KMS-11 (cell line): ENCODE measurements around the gene HLA-DQB1.

Source experiments
- H2AFZ ChIP-seq: fragments of 200-600 bp; sonication (generic); 2 replicates; pipeline ENCODE4 v1.6.1; 2016; ENCODE audit warnings: antibody characterized with exemption, mixed run types, low read depth
- H3K27ac ChIP-seq: fragments of 200-600 bp; sonication (generic); 2 replicates; pipeline ENCODE4 v1.6.1; 2016; ENCODE audit warnings: mild to moderate bottlenecking, mixed run types
- H3K27me3 ChIP-seq: fragments of 200-600 bp; sonication (generic); 2 replicates; pipeline ENCODE4 v1.6.1; 2017; ENCODE audit warnings: mild to moderate bottlenecking, low read depth, mixed run types, moderate library complexity; ENCODE audit not compliant: insufficient read depth
- H3K36me3 ChIP-seq: fragments of 200-600 bp; sonication (generic); 2 replicates; pipeline ENCODE4 v1.6.1; 2017; ENCODE audit warnings: mild to moderate bottlenecking, mixed run types; ENCODE audit not compliant: insufficient read depth
- H3K4me1 ChIP-seq: fragments of 200-600 bp; sonication (generic); 2 replicates; pipeline ENCODE4 v1.6.1; 2016; ENCODE audit warnings: mild to moderate bottlenecking, low read depth, mixed run types; ENCODE audit not compliant: poor library complexity, severe bottlenecking
- H3K4me2 ChIP-seq: fragments of 200-600 bp; sonication (generic); 2 replicates; pipeline ENCODE4 v1.7.0; 2016; ENCODE audit warnings: mild to moderate bottlenecking, mixed run types
- H3K4me3 ChIP-seq: fragments of 200-600 bp; sonication (generic); IDR thresholded peaks from 2 replicates; pipeline ENCODE4 v1.6.1; 2017; ENCODE audit warnings: low read depth, low read length, mixed read lengths; ENCODE audit not compliant: insufficient read depth
- H3K79me2 ChIP-seq: fragments of 200-600 bp; sonication (generic); 2 replicates; pipeline ENCODE4 v1.6.1; 2016; ENCODE audit warnings: low read depth, mixed run types; ENCODE audit not compliant: insufficient read depth
- H3K9ac ChIP-seq: fragments of 200-600 bp; sonication (generic); 2 replicates; pipeline ENCODE4 v1.6.1; 2016; ENCODE audit warnings: mild to moderate bottlenecking, mixed run types
- H4K20me1 ChIP-seq: fragments of 200-600 bp; sonication (generic); 2 replicates; pipeline ENCODE4 v1.6.1; 2016; ENCODE audit warnings: mild to moderate bottlenecking, mixed run types; ENCODE audit not compliant: insufficient read depth
- CTCF ChIP-seq: fragments of 200-600 bp; sonication (generic); conservative IDR thresholded peaks from 2 replicates; pipeline ENCODE4 v1.6.1; 2017; ENCODE audit warnings: low read depth, mild to moderate bottlenecking, antibody characterized with exemption, low read length, moderate library complexity, mixed read lengths

Gene HLA-DQB1

GRCh38 chr6:32664827-32665362 is 1.6 kb downstream of the HLA-DQB1 start:
- no peak overlapping the region for H2AFZ ChIP-seq
- no peak overlapping the region for H3K4me3 ChIP-seq
- H3K9ac ChIP-seq: no peak overlapping the region
- H4K20me1 ChIP-seq: no peaks in the 10 kb centered on the region
- H3K27ac ChIP-seq: no peak overlapping the region
- no peak for TF ChIP-seq CTCF
- peaks cover under 1% of the 10 kb centered on the region for H3K4me1 ChIP-seq
- no peaks in the 10 kb centered on the region for H3K79me2 ChIP-seq
- H3K36me3 ChIP-seq: no peaks in the 10 kb centered on the region
- no peak overlapping the region for H3K4me2 ChIP-seq
- no peaks in the 10 kb centered on the region for H3K27me3 ChIP-seq

DNA sequence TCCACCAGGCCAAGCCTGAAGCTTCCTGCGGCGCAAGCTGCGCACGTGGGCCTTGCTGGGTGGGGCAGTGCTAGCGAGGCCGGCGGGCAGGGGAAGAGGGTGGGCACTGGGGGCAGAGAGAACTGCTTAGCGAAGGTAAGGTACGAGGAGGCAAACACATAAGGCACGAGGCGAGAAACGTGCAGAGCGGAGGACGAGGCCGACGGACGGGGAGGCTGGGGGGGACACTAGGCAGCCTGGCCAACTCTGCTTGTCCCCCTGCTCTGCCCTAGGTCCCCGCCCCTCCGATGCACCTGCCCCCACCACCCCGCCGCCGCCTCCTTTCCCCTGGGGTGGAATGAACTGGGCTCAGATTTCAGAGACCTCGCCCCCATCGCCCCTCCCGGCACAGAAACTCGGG is 2.1 kb downstream of the HLA-DQB1 start:
- Histone ChIP-seq H3K4me2 (no peak overlapping the region), H3K9ac (no peak overlapping the region), H4K20me1 (no peaks in the 10 kb centered on the region), H3K4me3 (no peak overlapping the region), H3K4me1 (peaks cover 3% of the 10 kb centered on the region), H3K36me3 (no peaks in the 10 kb centered on the region), H3K79me2 (no peaks in the 10 kb centered on the region), H3K27ac (no peak overlapping the region), H3K27me3 (no peaks in the 10 kb centered on the region), H2AFZ (no peak overlapping the region)
- TF ChIP-seq CTCF: no peak

GRCh38 chr6:32662836-32663235 is 3.6 kb downstream of the HLA-DQB1 start:
- H4K20me1 ChIP-seq: no peaks in the 10 kb centered on the region
- H3K27me3 ChIP-seq: no peaks in the 10 kb centered on the region
- no peak overlapping the region for H2AFZ ChIP-seq
- no peak overlapping the region for H3K4me3 ChIP-seq
- H3K27ac ChIP-seq: no peak overlapping the region
- H3K4me2 ChIP-seq: no peak overlapping the region
- TF ChIP-seq CTCF: no peak
- no peaks in the 10 kb centered on the region for H3K36me3 ChIP-seq
- peaks cover 10% of the 10 kb centered on the region for H3K4me1 ChIP-seq
- H3K9ac ChIP-seq: no peak overlapping the region
- no peaks in the 10 kb centered on the region for H3K79me2 ChIP-seq

- H2AFZ ChIP-seq: no peak overlapping the region
- no peak overlapping the region for H3K4me2 ChIP-seq
- H3K27me3 ChIP-seq: no peaks in the 10 kb centered on the region
- no peaks in the 10 kb centered on the region for H4K20me1 ChIP-seq
- no peak overlapping the region for H3K4me3 ChIP-seq
- H3K79me2 ChIP-seq: no peaks in the 10 kb centered on the region
- H3K4me1 ChIP-seq: peaks cover 10% of the 10 kb centered on the region
- H3K9ac ChIP-seq: no peak overlapping the region
- H3K27ac ChIP-seq: no peak overlapping the region
- no peak for TF ChIP-seq CTCF
- no peaks in the 10 kb centered on the region for H3K36me3 ChIP-seq
These were observed 4.4 kb downstream of the HLA-DQB1 start for GRCh38 chr6:32662099-32662498.
